ENCODE data around the gene ACOX2. TPM values are rescaled to one million over a fixed set of nuclear protein-coding genes. Genes with fewer than 3 reads are reported as not detected.

Gene ACOX2
- total and polyA plus RNA-seq, 2 of the 13 experiments (the other 11 are each of a cell fraction or from before 2014, with no cell fraction given), result 42.6 to 98.5 TPM

GRCh38 chr3:58520403-58521335 lies 16.3 kb downstream of the ACOX2 start (continued):
- TF ChIP-seq, protein P1, sequence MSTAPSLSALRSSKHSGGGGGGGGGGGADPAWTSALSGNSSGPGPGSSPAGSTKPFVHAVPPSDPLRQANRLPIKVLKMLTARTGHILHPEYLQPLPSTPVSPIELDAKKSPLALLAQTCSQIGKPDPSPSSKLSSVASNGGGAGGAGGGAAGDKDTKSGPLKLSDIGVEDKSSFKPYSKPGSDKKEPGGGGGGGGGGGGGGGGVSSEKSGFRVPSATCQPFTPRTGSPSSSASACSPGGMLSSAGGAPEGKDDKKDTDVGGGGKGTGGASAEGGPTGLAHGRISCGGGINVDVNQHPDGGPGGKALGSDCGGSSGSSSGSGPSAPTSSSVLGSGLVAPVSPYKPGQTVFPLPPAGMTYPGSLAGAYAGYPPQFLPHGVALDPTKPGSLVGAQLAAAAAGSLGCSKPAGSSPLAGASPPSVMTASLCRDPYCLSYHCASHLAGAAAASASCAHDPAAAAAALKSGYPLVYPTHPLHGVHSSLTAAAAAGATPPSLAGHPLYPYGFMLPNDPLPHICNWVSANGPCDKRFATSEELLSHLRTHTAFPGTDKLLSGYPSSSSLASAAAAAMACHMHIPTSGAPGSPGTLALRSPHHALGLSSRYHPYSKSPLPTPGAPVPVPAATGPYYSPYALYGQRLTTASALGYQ (CRISPR knock-in tag; IDR thresholded peaks at IDR 0.05), result no peak
- TF ChIP-seq YEATS4 (CRISPR knock-in tag; IDR thresholded peaks at IDR 0.05; ENCODE audit: borderline replicate concordance) (no peak), SRF (IDR thresholded peaks at IDR 0.05; ENCODE audit: low read depth, low read length) (no peak), ZNF550 (CRISPR knock-in tag; IDR thresholded peaks at IDR 0.05; ENCODE audit: borderline replicate concordance) (no peak), CBX1 (IDR thresholded peaks at IDR 0.05; ENCODE audit: low read depth) (no peak), ZNF530 (CRISPR knock-in tag; IDR thresholded peaks at IDR 0.05; ENCODE audit: low read depth) (no peak), ISL2 (CRISPR knock-in tag; IDR thresholded peaks at IDR 0.05) (0 out of 2 replicates have a peak, but pooled peaks have one; percentile 34), HOXA7 (CRISPR knock-in tag; IDR thresholded peaks at IDR 0.05) (no peak), ZNF296 (CRISPR knock-in tag; conservative IDR thresholded peaks at IDR 0.05) (no peak; the same call in 1 of the 2 replicates), ZBTB21 (CRISPR knock-in tag; IDR thresholded peaks at IDR 0.05) (no peak), ZNF337 (CRISPR knock-in tag; IDR thresholded peaks at IDR 0.05; ENCODE audit: borderline replicate concordance, low read depth) (no peak), TBX3 (IDR thresholded peaks at IDR 0.05; ENCODE audit: borderline replicate concordance) (no peak), YY1 (IDR thresholded peaks at IDR 0.05; ENCODE audit: insufficient read depth, insufficient replicate concordance, low read depth, low read length) (peak; percentile 45), NFRKB (IDR thresholded peaks at IDR 0.05) (no peak), PRPF4 (IDR thresholded peaks at IDR 0.05; ENCODE audit: low read depth, low read length, poor library complexity, severe bottlenecking) (no peak), ZNF768 (CRISPR knock-in tag; IDR thresholded peaks at IDR 0.05) (peak; percentile 91), ZNF549 (CRISPR knock-in tag; IDR thresholded peaks at IDR 0.05) (no peak), ATF5 (CRISPR knock-in tag; IDR thresholded peaks at IDR 0.05; ENCODE audit: low read depth) (peak; percentile 65; the same call in 1 of the 2 replicates), HIVEP1 (CRISPR knock-in tag; IDR thresholded peaks at IDR 0.05) (peak; percentile 62; the same call in 1 of the 2 replicates), ZNF10 (CRISPR knock-in tag; IDR thresholded peaks at IDR 0.05; ENCODE audit: borderline replicate concordance, low read depth) (no peak), ZFP37 (CRISPR knock-in tag; IDR thresholded peaks at IDR 0.05; ENCODE audit: borderline replicate concordance) (peak; percentile 68; the same call in 1 of the 2 replicates), MAZ (IDR thresholded peaks at IDR 0.05; ENCODE audit: borderline replicate concordance, low read depth, low read length) (no peak), MAZ (CRISPR knock-in tag; IDR thresholded peaks at IDR 0.05; ENCODE audit: low read depth) (no peak), KMT2A (CRISPR knock-in tag; IDR thresholded peaks at IDR 0.05) (peak; percentile 19; the same call in 1 of the 2 replicates), ZNF253 (CRISPR knock-in tag; IDR thresholded peaks at IDR 0.05; ENCODE audit: borderline replicate concordance) (no peak), ZNF260 (CRISPR knock-in tag; IDR thresholded peaks at IDR 0.05; ENCODE audit: borderline replicate concordance, low read depth) (no peak)
- TF ChIP-seq, protein P2, sequence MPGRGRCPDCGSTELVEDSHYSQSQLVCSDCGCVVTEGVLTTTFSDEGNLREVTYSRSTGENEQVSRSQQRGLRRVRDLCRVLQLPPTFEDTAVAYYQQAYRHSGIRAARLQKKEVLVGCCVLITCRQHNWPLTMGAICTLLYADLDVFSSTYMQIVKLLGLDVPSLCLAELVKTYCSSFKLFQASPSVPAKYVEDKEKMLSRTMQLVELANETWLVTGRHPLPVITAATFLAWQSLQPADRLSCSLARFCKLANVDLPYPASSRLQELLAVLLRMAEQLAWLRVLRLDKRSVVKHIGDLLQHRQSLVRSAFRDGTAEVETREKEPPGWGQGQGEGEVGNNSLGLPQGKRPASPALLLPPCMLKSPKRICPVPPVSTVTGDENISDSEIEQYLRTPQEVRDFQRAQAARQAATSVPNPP (CRISPR knock-in tag; IDR thresholded peaks at IDR 0.05), result no peak
